GM19099 (cell line): ENCODE results near the gene BBIP1.
A peak's percentile ranks its signal among the peaks of the same experiment; 100 is the strongest.

Source experiments
- POLR2A ChIP-seq: IDR thresholded peaks from 3 replicates; pipeline ENCODE4 v1.6.1; 2011; ENCODE audit warnings: low read depth; ENCODE audit not compliant: insufficient read length; ENCODE audit errors: extremely low read depth

Gene BBIP1

GRCh38 chr10:110918643-110919348, at the start of gene BBIP1:
BBIP1 (minus strand) TSS chr10:110919180; CDS start chr10:110918157, 1,023 bp downstream.
- peak; percentile 88 for TF ChIP-seq POLR2A

GRCh38 chr10:110967645-110968044, 48.7 kb upstream of the BBIP1 start:
- TF ChIP-seq POLR2A: no peak

GRCh38 chr10:110967009-110967630, 48.1 kb upstream of the BBIP1 start:
- TF ChIP-seq POLR2A: no peak

- no peak for TF ChIP-seq POLR2A
Observed at GRCh38 chr10:110966146-110966545, 47.2 kb upstream of the BBIP1 start.

GRCh38 chr10:110965216-110965615, 46.2 kb upstream of the BBIP1 start:
- TF ChIP-seq POLR2A: no peak

GRCh38 chr10:110964681-110965080, 45.7 kb upstream of the BBIP1 start:
- TF ChIP-seq POLR2A: no peak

- TF ChIP-seq POLR2A: no peak
Observed at GRCh38 chr10:110963162-110963561, 44.2 kb upstream of the BBIP1 start.

GRCh38 chr10:110962443-110962842, 43.5 kb upstream of the BBIP1 start:
- TF ChIP-seq POLR2A: no peak

GRCh38 chr10:110960333-110960712, 41.3 kb upstream of the BBIP1 start:
- no peak for TF ChIP-seq POLR2A

GRCh38 chr10:110959379-110960332, 40.7 kb upstream of the BBIP1 start:
- no peak for TF ChIP-seq POLR2A

GRCh38 chr10:110957606-110958005, 38.6 kb upstream of the BBIP1 start:
- TF ChIP-seq POLR2A: no peak

- TF ChIP-seq POLR2A: no peak
Observed at GRCh38 chr10:110951381-110951780, 32.4 kb upstream of the BBIP1 start.

GRCh38 chr10:110947061-110947595, 28.1 kb upstream of the BBIP1 start:
- TF ChIP-seq POLR2A: no peak

- no peak for TF ChIP-seq POLR2A
Observed at GRCh38 chr10:110946496-110946895, 27.5 kb upstream of the BBIP1 start.

- TF ChIP-seq POLR2A: no peak
Observed at GRCh38 chr10:110944792-110945396, 25.9 kb upstream of the BBIP1 start.
